Lung (tissue), 12 donors: Measurements from ENCODE around the gene NR2C2AP. TPM values are rescaled to one million over a fixed set of nuclear protein-coding genes. Genes with fewer than 3 reads are reported as not detected.

Source experiments
- ATAC-seq: fragments of 200-7000 bp; cut with Tn5 transposase; one replicate; pipeline ENCODE4 v1.9.1; 2020; ENCODE audit warnings: moderate number of reproducible peaks; ENCODE audit not compliant: insufficient read depth, low FRiP score
- DNase-seq, 3 donors: peaks; one replicate each; pipeline ENCODE4 v3.0.0-alpha.2; 2013 to 2017
- H3K27ac ChIP-seq, 2 donors: one replicate each; pipeline ENCODE4 v1.5.1; 2013; ENCODE audit warnings: mild to moderate bottlenecking in 2 of 2, moderate library complexity in 2 of 2, control low read depth in 1 of 2, inconsistent platforms in 1 of 2, low read depth in 1 of 2, low read length in 1 of 2
- H3K27me3 ChIP-seq, 3 donors: one replicate each; pipeline ENCODE4 v1.5.1; 2013; ENCODE audit warnings: low read length in 2 of 3; ENCODE audit not compliant: control insufficient read depth in 3 of 3, insufficient read depth in 3 of 3
- H3K36me3 ChIP-seq, 4 donors: one replicate each; pipeline ENCODE4 v1.5.1; 2013; ENCODE audit warnings: low read length in 4 of 4, mild to moderate bottlenecking in 1 of 4, moderate library complexity in 1 of 4; ENCODE audit not compliant: control insufficient read depth in 4 of 4, insufficient read depth in 4 of 4
- H3K4me1 ChIP-seq, 5 donors: one replicate each; pipeline ENCODE4 v1.5.1; 2013; ENCODE audit warnings: low read length in 5 of 5, mild to moderate bottlenecking in 2 of 5, moderate library complexity in 1 of 5; ENCODE audit not compliant: control insufficient read depth in 5 of 5, insufficient read depth in 5 of 5
- H3K4me3 ChIP-seq: one replicate; pipeline ENCODE4 v1.5.1; 2013; ENCODE audit warnings: mild to moderate bottlenecking, control low read depth, moderate library complexity
- H3K9ac ChIP-seq, 2 donors: one replicate each; pipeline ENCODE4 v1.5.1; 2013; ENCODE audit warnings: low read length in 2 of 2, control low read depth in 1 of 2; ENCODE audit not compliant: insufficient read depth in 1 of 2
- H3K9me3 ChIP-seq, 4 donors: one replicate each; pipeline ENCODE4 v1.5.1; 2013; ENCODE audit warnings: low read length in 3 of 4, mild to moderate bottlenecking in 1 of 4, moderate library complexity in 1 of 4; ENCODE audit not compliant: control insufficient read depth in 4 of 4, insufficient read depth in 3 of 4
- CTCF ChIP-seq: IDR thresholded peaks from 2 replicates; pipeline ENCODE4 v1.5.1; 2012; ENCODE audit warnings: mild to moderate bottlenecking; ENCODE audit errors: control extremely low read depth, extremely low read depth
- WGBS, 2 donors: extraction: QIAGEN DNeasy Blood & Tissue Kit; methylation state at CpG; one replicate each; pipeline ENCODE4 v1.1.7; 2013; 5-methylcytosine and 5-hydroxymethylcytosine counted together
- polyA plus RNA-seq, 2 donors: library from polyadenylated mRNA; stranded (reverse); fragments of 200-250 nt; gene quantifications; one replicate each; pipeline ENCODE4 v1.2.1, GENCODE V29; 2013
- total RNA-seq, 2 donors: library from RNA; depleted of rRNA in 1 of 2; stranded (reverse); fragments of >200 nt in 1 of 2; gene quantifications; one replicate each; pipeline ENCODE4 v1.2.1, GENCODE V29; 2014 to 2021
- donor health status: control.
- donor health status: control.
- donor health status: Bipolar disorder and iron deficiency.
- donor health status: healthy.
- donor health status: DM: yes; HTN: yes; CAD: no.

NR2C2AP gene
- total and polyA plus RNA-seq, 4 donors: 4.6 to 26.7 (median 21.2) TPM

- TF ChIP-seq CTCF: no peak
- H3K4me3 ChIP-seq: no peak overlapping the region
These were observed 37.8 kb downstream of the NR2C2AP start for GRCh38 chr19:19165396-19165795.

GRCh38 chr19:19162495-19162894 is 40.7 kb downstream of the NR2C2AP start:
- no peak for TF ChIP-seq CTCF
- Histone ChIP-seq H3K27me3 (no peaks in the 10 kb centered on the region), H3K9ac (no peak overlapping the region), H3K4me1 (no peaks in the 10 kb centered on the region), H3K27ac (no peak overlapping the region), H3K4me3 (no peak overlapping the region), H3K36me3 (no peaks in the 10 kb centered on the region), H3K9me3 (no peaks in the 10 kb centered on the region)
- no peak for DNase-seq
- ATAC-seq: no peak
- 91 to 93% methylated on average over 7 of the region's 7 CpGs for WGBS, 2 donors

More at GRCh38 chr19:19165396-19165795, 37.8 kb downstream of the NR2C2AP start:
- no peak overlapping the region for H3K9ac ChIP-seq
- peaks cover 0 to 3% (median 0%) of the 10 kb centered on the region in 5 donors for H3K4me1 ChIP-seq
- no peaks in the 10 kb centered on the region for H3K9me3 ChIP-seq
- no peaks in the 10 kb centered on the region for H3K27me3 ChIP-seq
- no peak overlapping the region for H3K27ac ChIP-seq
- DNase-seq: no peak
- WGBS, 2 donors: 94 to 97% methylated on average over 1 of the region's 1 CpG
- no peak for ATAC-seq
- no peaks in the 10 kb centered on the region for H3K36me3 ChIP-seq

GRCh38 chr19:19160461-19161035 is 42.7 kb downstream of the NR2C2AP start:
- DNase-seq: no peak
- ATAC-seq: no peak
- peaks cover 0 to 6% (median 3%) of the 10 kb centered on the region in 4 donors for H3K36me3 ChIP-seq

More at GRCh38 chr19:19160461-19161035, 42.7 kb downstream of the NR2C2AP start:
- no peak for TF ChIP-seq CTCF
- Histone ChIP-seq H3K27me3 (no peaks in the 10 kb centered on the region), H3K4me1 (no peaks in the 10 kb centered on the region), H3K9me3 (no peaks in the 10 kb centered on the region), H3K9ac (no peak overlapping the region), H3K4me3 (no peak overlapping the region), H3K27ac (no peak overlapping the region)
- 42 to 68% methylated on average over 21 to 26 of the region's 26 CpGs for WGBS, 2 donors
